Keratinocyte (primary cell): ENCODE measurements around the gene SLC44A3. TPM values are rescaled to one million over a fixed set of nuclear protein-coding genes. Genes with fewer than 3 reads are reported as not detected.

ENCODE experiments used
- DNase-seq: peaks from one replicate; pipeline ENCODE4 v3.0.0-alpha.2; 2011; ENCODE audit warnings: low read depth, missing footprints, low spot score
- FAIRE-seq: peaks from 2 replicates; lab custom pipeline; 2011; peaks lifted over from hg19 to GRCh38; lab: Jason Lieb, UNC
- H2AFZ ChIP-seq: 2 replicates; pipeline ENCODE4 v1.6.0; 2012; ENCODE audit warnings: low read length, control low read depth, inconsistent platforms; ENCODE audit not compliant: control insufficient read depth
- H3K27ac ChIP-seq: 2 replicates; pipeline ENCODE4 v1.5.1; 2011; ENCODE audit warnings: low read length; ENCODE audit not compliant: control insufficient read depth, insufficient read depth
- H3K27me3 ChIP-seq: 3 replicates; pipeline ENCODE4 v1.6.0; 2011; ENCODE audit warnings: low read length; ENCODE audit not compliant: control insufficient read depth, insufficient read depth; ENCODE audit errors: extremely low read depth
- H3K36me3 ChIP-seq, 2 experiments: 2 replicates in 1 of 2; 3 replicates in 1 of 2; pipeline ENCODE4 v1.5.1; 2011; ENCODE audit warnings: low read length in 2 of 2, mild to moderate bottlenecking in 1 of 2; ENCODE audit not compliant: control insufficient read depth in 2 of 2, insufficient read depth in 2 of 2; ENCODE audit errors: extremely low read depth in 1 of 2
- H3K4me1 ChIP-seq: 3 replicates; pipeline ENCODE4 v1.5.1; 2011; ENCODE audit warnings: low read length; ENCODE audit not compliant: control insufficient read depth, insufficient read depth; ENCODE audit errors: extremely low read depth
- H3K4me2 ChIP-seq: 3 replicates; pipeline ENCODE4 v1.6.0; 2011; ENCODE audit warnings: low read depth, low read length; ENCODE audit not compliant: control insufficient read depth, insufficient read depth; ENCODE audit errors: extremely low read depth
- H3K4me3 ChIP-seq, 3 experiments: fragments of 200-600 bp in 1 of 3; sonication (generic) in 1 of 3; 2 replicates in 2 of 3; 3 replicates in 1 of 3; pipeline ENCODE4 v1.5.1; 2011 to 2016; ENCODE audit warnings: low read length in 3 of 3, mild to moderate bottlenecking in 3 of 3, control low read depth in 2 of 3, inconsistent platforms in 1 of 3, low read depth in 1 of 3, mixed read lengths in 1 of 3, mixed run types in 1 of 3, moderate library complexity in 1 of 3; ENCODE audit not compliant: control insufficient read depth in 2 of 3, insufficient read depth in 2 of 3; ENCODE audit errors: extremely low read depth in 1 of 3
- H3K79me2 ChIP-seq: 2 replicates; pipeline ENCODE4 v1.6.0; 2012; ENCODE audit warnings: low read length; ENCODE audit not compliant: control insufficient read depth, insufficient read depth
- H3K9ac ChIP-seq: 3 replicates; pipeline ENCODE4 v1.6.0; 2011; ENCODE audit warnings: low read length; ENCODE audit not compliant: control insufficient read depth, insufficient read depth; ENCODE audit errors: extremely low read depth
- H3K9me1 ChIP-seq: 3 replicates; pipeline ENCODE4 v1.6.0; 2011; ENCODE audit warnings: low read length; ENCODE audit not compliant: control insufficient read depth, insufficient read depth; ENCODE audit errors: extremely low read depth
- H3K9me3 ChIP-seq: 2 replicates; pipeline ENCODE4 v1.5.1; 2012; ENCODE audit warnings: low read depth, low read length; ENCODE audit not compliant: control insufficient read depth
- H4K20me1 ChIP-seq: 3 replicates; pipeline ENCODE4 v1.6.0; 2011; ENCODE audit warnings: low read length; ENCODE audit not compliant: control insufficient read depth, insufficient read depth; ENCODE audit errors: extremely low read depth
- EZH2 ChIP-seq: IDR thresholded peaks from one replicate; pipeline ENCODE4 v1.6.1; 2012; ENCODE audit warnings: inconsistent platforms, mild to moderate bottlenecking, low read length, moderate library complexity
- dilution Hi-C: fragments of 300-500 bp; cut with MboI; formaldehyde crosslinking; loops from one replicate; pipeline ENCODE4 v1.7.0; 2020; ENCODE audit warnings: low sequenced_read_pairs; ENCODE audit not compliant: extremely low pct_ligation_motif_present
- polyA plus RNA-seq, 5 experiments: library from polyadenylated mRNA; depleted of rRNA in 3 of 5; stranded (reverse) in 3 of 5; stranded (forward) in 1 of 5; unstranded in 1 of 5; fragments of >200 nt; gene quantifications; 1 replicate in 1 of 5; 2 replicates in 3 of 5; 3 replicates in 1 of 5; pipeline versions ENCODE4 v1.2.1 to v1.2.3, GENCODE V29; 2011 to 2012; ENCODE audit warnings: missing spikeins in 2 of 5, low read depth in 1 of 5, low replicate concordance in 1 of 5
- TF ChIP-seq, protein P1 (sequence below), 3 experiments: IDR thresholded peaks in 1 of 3; conservative IDR thresholded peaks in 1 of 3; optimal IDR thresholded peaks in 1 of 3; 2 replicates in 2 of 3; 3 replicates in 1 of 3; pipeline versions ENCODE3 to v1.5.1; 2011; ENCODE audit warnings: low read length in 3 of 3, mild to moderate bottlenecking in 3 of 3, moderate library complexity in 2 of 3, control low read depth in 1 of 3, inconsistent platforms in 1 of 3; ENCODE audit not compliant: insufficient read depth in 2 of 3; ENCODE audit errors: extremely low read depth in 1 of 3

Gene SLC44A3
- polyA plus RNA-seq, 1 donor (not counting 4 experiments of a cell fraction or from before 2014, with no cell fraction given) = 7.3 TPM

DNA sequence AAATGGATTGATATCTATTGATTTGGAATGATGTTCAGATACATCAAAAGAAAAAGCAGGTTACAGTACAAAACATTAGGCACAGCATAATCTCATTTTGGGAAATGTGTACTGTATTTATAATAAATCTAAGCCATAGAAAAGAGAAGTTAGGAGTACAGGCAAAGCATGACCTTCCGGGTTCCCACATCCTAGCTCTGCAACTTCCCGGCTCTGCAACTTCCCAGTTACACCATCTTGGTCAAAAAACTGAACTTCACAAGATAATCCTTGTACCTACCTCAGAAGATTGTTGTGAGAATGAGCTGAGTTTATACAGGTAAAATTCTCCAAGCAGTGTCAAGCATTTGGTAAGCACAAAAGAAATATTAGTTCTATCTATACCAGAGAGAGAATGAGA, 21.7 kb upstream of the SLC44A3 start:
- no peaks in the 10 kb centered on the region for H3K9me1 ChIP-seq
- H2AFZ ChIP-seq = no peak overlapping the region
- DNase-seq = no peak
- dilution Hi-C loops = no loop called here
- no peaks in the 10 kb centered on the region for H4K20me1 ChIP-seq
- no peak overlapping the region for H3K27ac ChIP-seq
- H3K4me1 ChIP-seq = peaks cover 18% of the 10 kb centered on the region
- TF ChIP-seq, protein P1, sequence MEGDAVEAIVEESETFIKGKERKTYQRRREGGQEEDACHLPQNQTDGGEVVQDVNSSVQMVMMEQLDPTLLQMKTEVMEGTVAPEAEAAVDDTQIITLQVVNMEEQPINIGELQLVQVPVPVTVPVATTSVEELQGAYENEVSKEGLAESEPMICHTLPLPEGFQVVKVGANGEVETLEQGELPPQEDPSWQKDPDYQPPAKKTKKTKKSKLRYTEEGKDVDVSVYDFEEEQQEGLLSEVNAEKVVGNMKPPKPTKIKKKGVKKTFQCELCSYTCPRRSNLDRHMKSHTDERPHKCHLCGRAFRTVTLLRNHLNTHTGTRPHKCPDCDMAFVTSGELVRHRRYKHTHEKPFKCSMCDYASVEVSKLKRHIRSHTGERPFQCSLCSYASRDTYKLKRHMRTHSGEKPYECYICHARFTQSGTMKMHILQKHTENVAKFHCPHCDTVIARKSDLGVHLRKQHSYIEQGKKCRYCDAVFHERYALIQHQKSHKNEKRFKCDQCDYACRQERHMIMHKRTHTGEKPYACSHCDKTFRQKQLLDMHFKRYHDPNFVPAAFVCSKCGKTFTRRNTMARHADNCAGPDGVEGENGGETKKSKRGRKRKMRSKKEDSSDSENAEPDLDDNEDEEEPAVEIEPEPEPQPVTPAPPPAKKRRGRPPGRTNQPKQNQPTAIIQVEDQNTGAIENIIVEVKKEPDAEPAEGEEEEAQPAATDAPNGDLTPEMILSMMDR (optimal IDR thresholded peaks at IDR 0.05 in 1 of 3, IDR thresholded peaks at IDR 0.05 in 1 of 3, conservative IDR thresholded peaks at IDR 0.05 in 1 of 3; ENCODE audit: extremely low read depth in 1 of 3, insufficient read depth in 2 of 3, low read length in 3 of 3) = no peak
- no peak for TF ChIP-seq EZH2
- no peaks in the 10 kb centered on the region for H3K9me3 ChIP-seq
- H3K4me3 ChIP-seq = no peak overlapping the region
- H3K79me2 ChIP-seq = no peaks in the 10 kb centered on the region
- no peak for FAIRE-seq
- H3K9ac ChIP-seq = no peak overlapping the region
- H3K4me2 ChIP-seq = no peak overlapping the region
- H3K27me3 ChIP-seq = no peaks in the 10 kb centered on the region
- H3K36me3 ChIP-seq = no peaks in the 10 kb centered on the region

DNA sequence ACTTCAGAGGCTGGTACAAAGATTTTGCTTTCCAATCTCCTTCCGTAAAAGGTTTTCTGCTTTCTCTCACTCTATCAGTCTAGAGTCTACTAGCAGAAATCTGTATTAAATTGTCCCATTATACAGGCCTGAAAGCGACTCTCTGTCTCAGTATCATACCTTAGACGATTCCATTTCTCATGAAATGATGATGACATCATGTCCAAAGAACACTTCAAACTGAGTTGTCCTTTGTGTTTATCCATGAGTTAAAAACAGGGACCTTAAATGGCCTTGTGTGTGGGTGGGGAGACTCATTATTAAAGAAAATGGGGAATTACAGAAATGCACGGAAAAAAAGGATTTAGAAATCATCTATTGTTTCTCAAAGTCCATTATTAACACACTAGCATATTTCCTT, 21.0 kb upstream of the SLC44A3 start:
- Histone ChIP-seq H2AFZ (no peak overlapping the region), H3K9ac (no peak overlapping the region)
- FAIRE-seq = no peak

More for the DNA sequence above, 21.0 kb upstream of the SLC44A3 start:
- no peak overlapping the region for H3K27ac ChIP-seq
- no peaks in the 10 kb centered on the region for H3K36me3 ChIP-seq
- H3K4me2 ChIP-seq = no peak overlapping the region
- no peaks in the 10 kb centered on the region for H4K20me1 ChIP-seq
- DNase-seq = no peak
- H3K9me1 ChIP-seq = no peaks in the 10 kb centered on the region
- no peaks in the 10 kb centered on the region for H3K9me3 ChIP-seq
- TF ChIP-seq EZH2 = no peak
- TF ChIP-seq, protein P1 (optimal IDR thresholded peaks at IDR 0.05 in 1 of 3, IDR thresholded peaks at IDR 0.05 in 1 of 3, conservative IDR thresholded peaks at IDR 0.05 in 1 of 3; ENCODE audit: extremely low read depth in 1 of 3, insufficient read depth in 2 of 3, low read length in 3 of 3) = no peak
- peaks cover 18% of the 10 kb centered on the region for H3K4me1 ChIP-seq
- no peaks in the 10 kb centered on the region for H3K27me3 ChIP-seq
- H3K4me3 ChIP-seq = no peak overlapping the region
- dilution Hi-C loops = no loop called here
- no peaks in the 10 kb centered on the region for H3K79me2 ChIP-seq
